K562 (cell line): Measurements from ENCODE around the gene C15orf62.

Source experiments
- CTCF ChIP-seq, 3 experiments: IDR thresholded peaks in 2 of 3; conservative IDR thresholded peaks in 1 of 3; 2 replicates each; pipeline ENCODE4 v1.5.1; 2011 to 2012; ENCODE audit warnings: low read length in 3 of 3, mild to moderate bottlenecking in 3 of 3, control low read depth in 2 of 3, improper control_type of control experiment in 1 of 3, inconsistent platforms in 1 of 3, low read depth in 1 of 3, mixed read lengths in 1 of 3, moderate library complexity in 1 of 3; ENCODE audit not compliant: insufficient read depth in 2 of 3
- HCFC1 ChIP-seq: IDR thresholded peaks from 2 replicates; pipeline ENCODE4 v1.6.1; 2012; ENCODE audit warnings: low read depth, low read length, improper control_type of control experiment
- NFRKB ChIP-seq: fragments of 450-650 bp; IDR thresholded peaks from 2 replicates; pipeline ENCODE4 v1.6.1; 2016; ENCODE audit warnings: low read depth
- POLR2A ChIP-seq: fragments of 450-650 bp; conservative IDR thresholded peaks from 2 replicates; pipeline ENCODE4 v1.6.1; 2016

- TF ChIP-seq CTCF (IDR thresholded peaks at IDR 0.05 in 2 of 3, conservative IDR thresholded peaks at IDR 0.05 in 1 of 3; ENCODE audit: insufficient read depth in 2 of 3, low read depth in 1 of 3, low read length in 3 of 3) (no peak), NFRKB (no peak), POLR2A (no peak), HCFC1 (no peak)
These were observed 51.4 kb downstream of the C15orf62 start for GRCh38 chr15:40821195-40821594.
